Calu3 (cell line): ENCODE results near the gene HS6ST1. TPM values are rescaled to one million over a fixed set of nuclear protein-coding genes. Genes with fewer than 3 reads are reported as not detected.
"Not testable (repeated sequence)": the region's sequence is repeated elsewhere in the genome, so short reads cannot be mapped to it uniquely, and the experiment has no call there.

Source experiments
- BruUV-seq: library from RNA; stranded (reverse); fragments of 400-500 nt; replicated peaks from 2 replicates; lab custom pipeline; 2021; lab: Mats Ljungman, UMichigan
- CTCF ChIA-PET: fragments of 300-600 bp; sonication (Branson Sonifier 250); formaldehyde crosslinking; loops from one replicate; lab custom pipeline; 2022; ENCODE audit warnings: antibody characterized with exemption; lab: Charles Lee
- DNase-seq: peaks from one replicate; pipeline ENCODE4 v3.0.0; 2022
- H3K27ac Mint-ChIP-seq: one replicate; pipeline ENCODE4 v1.8.0; 2022; ENCODE audit warnings: mixed read lengths; ENCODE audit not compliant: unreplicated experiment
- H3K27me3 Mint-ChIP-seq: one replicate; pipeline ENCODE4 v1.8.0; 2022; ENCODE audit warnings: mixed read lengths; ENCODE audit not compliant: unreplicated experiment
- H3K36me3 Mint-ChIP-seq: one replicate; pipeline ENCODE4 v1.8.0; 2022; ENCODE audit warnings: mild to moderate bottlenecking, moderate library complexity, mixed read lengths; ENCODE audit not compliant: insufficient read depth, unreplicated experiment
- H3K4me1 Mint-ChIP-seq: one replicate; pipeline ENCODE4 v1.8.0; 2022; ENCODE audit warnings: mild to moderate bottlenecking, low read depth, mixed read lengths; ENCODE audit not compliant: unreplicated experiment
- H3K4me3 Mint-ChIP-seq: one replicate; pipeline ENCODE4 v1.8.0; 2022; ENCODE audit warnings: mild to moderate bottlenecking, low read depth, moderate library complexity, mixed read lengths; ENCODE audit not compliant: unreplicated experiment
- H3K9me3 Mint-ChIP-seq: one replicate; pipeline ENCODE4 v1.8.0; 2022; ENCODE audit warnings: low read depth, mixed read lengths; ENCODE audit not compliant: unreplicated experiment
- CTCF ChIP-seq: fragments of 200-600 bp; IDR thresholded peaks from one replicate; pipeline ENCODE4 v1.8.0; 2022; ENCODE audit warnings: antibody characterized with exemption; ENCODE audit not compliant: unreplicated experiment
- intact Hi-C: fragments of 100-400 bp; cut with micrococcal nuclease; formaldehyde crosslinking; loops from one replicate; pipeline ENCODE4 v1.10.0; 2022; ENCODE audit not compliant: unreplicated experiment
- total RNA-seq: library from RNA; stranded (reverse); gene quantifications from 2 replicates; pipeline ENCODE4 v1.2.3, GENCODE V29; 2022

Gene HS6ST1
- total RNA-seq, 1 experiment from 2014 or later: 34.6 TPM

- H3K9me3 Mint-ChIP-seq: peaks cover 6% of the 10 kb centered on the region
- H3K4me1 Mint-ChIP-seq: no peaks in the 10 kb centered on the region
- DNase-seq: no peak
- CTCF ChIA-PET: no interaction called here
- intact Hi-C loops: no loop called here
- BruUV-seq: no TSS peak
- H3K36me3 Mint-ChIP-seq: peaks cover 11% of the 10 kb centered on the region
- no peak overlapping the region for H3K4me3 Mint-ChIP-seq
- no peak overlapping the region for H3K27ac Mint-ChIP-seq
- TF ChIP-seq CTCF: no peak
- H3K27me3 Mint-ChIP-seq: no peaks in the 10 kb centered on the region
Observed at GRCh38 chr2:128269990-128270671, 48.5 kb downstream of the HS6ST1 start.

- intact Hi-C loops: no loop called here
- no peak for DNase-seq
- H3K27me3 Mint-ChIP-seq: no peaks in the 10 kb centered on the region
- H3K4me1 Mint-ChIP-seq: no peaks in the 10 kb centered on the region
- H3K36me3 Mint-ChIP-seq: peaks cover 9% of the 10 kb centered on the region
- H3K27ac Mint-ChIP-seq: no peak overlapping the region
- no peak for TF ChIP-seq CTCF
- no peak overlapping the region for H3K4me3 Mint-ChIP-seq
- BruUV-seq: no TSS peak
- CTCF ChIA-PET: no interaction called here
- peaks cover 5% of the 10 kb centered on the region for H3K9me3 Mint-ChIP-seq
Observed at GRCh38 chr2:128269063-128269989, 49.3 kb downstream of the HS6ST1 start.

- H3K36me3 Mint-ChIP-seq, DNase-seq, H3K4me1 Mint-ChIP-seq, intact Hi-C loops, H3K4me3 Mint-ChIP-seq, H3K9me3 Mint-ChIP-seq, BruUV-seq, H3K27ac Mint-ChIP-seq, CTCF ChIA-PET, H3K27me3 Mint-ChIP-seq: not testable (repeated sequence)
Observed at GRCh38 chr2:128268611-128269010, 50.1 kb downstream of the HS6ST1 start.

GRCh38 chr2:128268145-128268544 lies 50.5 kb downstream of the HS6ST1 start:
- H3K4me3 Mint-ChIP-seq, BruUV-seq, H3K4me1 Mint-ChIP-seq, H3K27ac Mint-ChIP-seq, H3K36me3 Mint-ChIP-seq, H3K9me3 Mint-ChIP-seq, H3K27me3 Mint-ChIP-seq, intact Hi-C loops, DNase-seq, CTCF ChIA-PET: not testable (repeated sequence)

GRCh38 chr2:128267649-128268048 lies 51.0 kb downstream of the HS6ST1 start:
- H3K4me1 Mint-ChIP-seq, H3K4me3 Mint-ChIP-seq, H3K27me3 Mint-ChIP-seq, CTCF ChIA-PET, intact Hi-C loops, H3K36me3 Mint-ChIP-seq, H3K27ac Mint-ChIP-seq, BruUV-seq, DNase-seq, H3K9me3 Mint-ChIP-seq: not testable (repeated sequence)

- H3K27me3 Mint-ChIP-seq, BruUV-seq, H3K27ac Mint-ChIP-seq, H3K9me3 Mint-ChIP-seq, CTCF ChIA-PET, H3K4me3 Mint-ChIP-seq, intact Hi-C loops, H3K36me3 Mint-ChIP-seq, DNase-seq, H3K4me1 Mint-ChIP-seq: not testable (repeated sequence)
Observed at GRCh38 chr2:128267197-128267596, 51.5 kb downstream of the HS6ST1 start.

GRCh38 chr2:128266463-128266862 lies 52.2 kb downstream of the HS6ST1 start:
- H3K27ac Mint-ChIP-seq, CTCF ChIA-PET, H3K27me3 Mint-ChIP-seq, H3K4me1 Mint-ChIP-seq, H3K36me3 Mint-ChIP-seq, BruUV-seq, H3K9me3 Mint-ChIP-seq, intact Hi-C loops, DNase-seq, H3K4me3 Mint-ChIP-seq: not testable (repeated sequence)

GRCh38 chr2:128265608-128265993 lies 53.1 kb downstream of the HS6ST1 start:
- CTCF ChIA-PET, H3K27me3 Mint-ChIP-seq, H3K9me3 Mint-ChIP-seq, H3K36me3 Mint-ChIP-seq, H3K4me1 Mint-ChIP-seq, DNase-seq, H3K27ac Mint-ChIP-seq, intact Hi-C loops, H3K4me3 Mint-ChIP-seq: not testable (repeated sequence)
- BruUV-seq: TSS peak; percentile 24
